Measurements from ENCODE around the gene RPL27. TPM values are rescaled to one million over a fixed set of nuclear protein-coding genes. Genes with fewer than 3 reads are reported as not detected.

The RPL27 gene
- total RNA-seq, 4 donors from 2014 or later = 775 to 1,810 (median 1,289) TPM

- TF ChIP-seq POLR2A (IDR thresholded peaks at IDR 0.05) (peak in 1 of 4 donors; percentile 63), CTCF (IDR thresholded peaks at IDR 0.05) (peak in 1 of 6 experiments; percentile 3)
- whole genome bisulfite sequencing, 2 donors = 0 to 1% methylated on average over 19 to 21 of the region's 80 CpGs
These were observed 23.7 kb downstream of the RPL27 start, which contains the start of gene VAT1 for GRCh38 chr17:43021741-43022512. Gene VAT1, minus strand, starts transcription at chr17:43022385. Its CDS starts 63 bp downstream, at chr17:43022322.

GRCh38 chr17:43024407-43025289 is 26.4 kb downstream of the RPL27 start, which contains the start of gene RND2:
Gene RND2, plus strand, starts transcription at chr17:43025231. Its CDS starts 117 bp downstream, at chr17:43025348.
- no peaks in the 10 kb centered on the region for H3K27me3 ChIP-seq
- peak; percentile 44 for DNase-seq
- WGBS, 2 donors = 0 to 1% methylated on average over 3 to 11 of the region's 61 CpGs
- no peaks in the 10 kb centered on the region for H3K9me3 ChIP-seq
- H3K4me1 ChIP-seq = peaks cover 18 to 45% (median 20%) of the 10 kb centered on the region in 3 donors
- TF ChIP-seq POLR2A (IDR thresholded peaks at IDR 0.05) = no peak
- TF ChIP-seq CTCF (IDR thresholded peaks at IDR 0.05) = peak; percentile 50 to 82 (median 71)
- H3K36me3 ChIP-seq = no peaks in the 10 kb centered on the region
- peak within 1 kb of the TSS; percentile 35 to 80 (median 60) for H3K4me3 ChIP-seq
- H3K27ac ChIP-seq = peak within 1 kb of the TSS; percentile 48 to 87 (median 76)
- intact Hi-C loops (cut with DNase I) = loop anchor here (10.0 kb wide), 1 partner anchor 100 kb away; the partner anchor contains the start of gene BRCA1

More at GRCh38 chr17:43021741-43022512, 23.7 kb downstream of the RPL27 start, which contains the start of gene VAT1:
- intact Hi-C loops (cut with DNase I) = loop anchor here (10.0 kb wide), 1 partner anchor 103 kb away; the partner anchor contains the start of gene BRCA1
- no peaks in the 10 kb centered on the region for H3K9me3 ChIP-seq
- no peaks in the 10 kb centered on the region for H3K27me3 ChIP-seq
- H3K4me3 ChIP-seq = peak within 1 kb of the TSS; percentile 77 to 97 (median 84)
- H3K4me1 ChIP-seq = peaks cover 20 to 66% (median 35%) of the 10 kb centered on the region in 3 donors
- H3K27ac ChIP-seq = peak within 1 kb of the TSS; percentile 80 to 96 (median 91)
- H3K36me3 ChIP-seq = peaks cover 0 to 15% (median 0%) of the 10 kb centered on the region in 3 donors
- no peak for DNase-seq

DNA sequence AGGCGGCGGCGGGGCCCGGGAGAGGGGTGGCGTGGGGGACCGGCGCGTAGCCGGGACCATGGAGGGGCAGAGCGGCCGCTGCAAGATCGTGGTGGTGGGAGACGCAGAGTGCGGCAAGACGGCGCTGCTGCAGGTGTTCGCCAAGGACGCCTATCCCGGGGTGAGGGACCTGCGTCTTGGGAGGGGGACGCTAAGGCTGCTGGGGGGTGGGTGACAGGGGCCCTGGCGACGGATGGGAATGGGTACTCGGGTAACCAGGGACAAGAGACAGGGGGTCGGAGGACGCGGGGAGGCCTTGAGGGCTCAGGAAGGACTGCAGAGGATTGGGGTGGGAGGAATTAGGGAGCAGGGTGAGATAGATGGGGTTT is 27.1 kb downstream of the RPL27 start:
- H3K9me3 ChIP-seq = no peaks in the 10 kb centered on the region
- H3K27ac ChIP-seq = peak overlapping the region; percentile 48 to 87 (median 67)
- H3K27me3 ChIP-seq = no peaks in the 10 kb centered on the region
- no peak for DNase-seq
- 10% methylated on average over 18 to 21 of the region's 27 CpGs for WGBS, 2 donors
- intact Hi-C loops (cut with DNase I) = loop anchor here (10.0 kb wide), 1 partner anchor 100 kb away; the partner anchor contains the start of gene BRCA1
- no peak for TF ChIP-seq POLR2A (IDR thresholded peaks at IDR 0.05)
- TF ChIP-seq CTCF (IDR thresholded peaks at IDR 0.05) = no peak
- H3K36me3 ChIP-seq = no peaks in the 10 kb centered on the region
- peaks cover 11 to 39% (median 14%) of the 10 kb centered on the region in 3 donors for H3K4me1 ChIP-seq
- peak overlapping the region; percentile 35 to 80 (median 60) for H3K4me3 ChIP-seq

DNA sequence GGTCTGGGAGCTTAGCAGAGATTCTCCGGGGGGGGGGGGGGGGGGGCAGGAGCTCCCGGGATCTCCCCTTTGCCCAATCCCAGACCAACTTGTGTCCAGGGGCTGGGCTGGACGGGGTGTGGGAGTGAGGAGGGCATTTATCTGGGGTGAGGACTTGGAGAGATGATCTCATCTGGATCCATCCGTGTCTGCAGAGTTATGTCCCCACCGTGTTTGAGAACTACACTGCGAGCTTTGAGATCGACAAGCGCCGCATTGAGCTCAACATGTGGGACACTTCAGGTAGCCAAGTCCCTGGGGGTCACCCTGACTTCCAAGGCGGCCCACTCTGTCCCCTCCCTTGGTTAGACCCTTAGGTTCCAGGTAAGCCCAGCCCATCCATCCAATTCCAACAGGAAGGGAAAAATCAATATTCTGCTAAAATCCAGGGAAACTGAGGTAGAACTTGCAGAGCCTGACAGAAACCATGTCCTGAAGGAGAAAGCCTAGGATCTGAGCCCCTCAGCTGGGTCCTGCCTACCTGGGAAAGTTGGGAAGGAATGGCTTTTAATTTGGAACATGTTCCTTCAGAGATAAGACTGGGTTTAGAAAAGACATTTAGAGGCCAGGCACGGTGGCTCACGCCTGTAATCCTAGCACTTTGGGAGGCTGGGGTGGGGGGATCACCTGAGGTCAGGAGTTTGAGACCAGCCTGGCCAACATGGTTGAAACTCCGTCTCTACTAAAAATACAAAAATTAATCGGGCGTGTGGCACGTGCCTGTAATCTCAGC is 27.7 kb downstream of the RPL27 start:
- Histone ChIP-seq H3K4me1 (peaks cover 9 to 32% (median 9%) of the 10 kb centered on the region in 3 donors), H3K27me3 (no peaks in the 10 kb centered on the region), H3K36me3 (no peaks in the 10 kb centered on the region), H3K27ac (peak overlapping the region in 3 of 4 donors; percentile 53 to 87 (median 81)), H3K4me3 (no peak overlapping the region), H3K9me3 (no peaks in the 10 kb centered on the region)
- 66 to 71% methylated on average over 9 to 15 of the region's 16 CpGs for WGBS, 2 donors
- intact Hi-C loops (cut with DNase I) = loop anchor here (10.0 kb wide), 1 partner anchor 99 kb away; the partner anchor contains the start of gene BRCA1
- TF ChIP-seq POLR2A (IDR thresholded peaks at IDR 0.05) = no peak
- no peak for TF ChIP-seq CTCF (IDR thresholded peaks at IDR 0.05)
- DNase-seq = no peak

Data from esophagus squamous epithelium (tissue), 5 donors.